ENCODE measurements around the gene SEMA3E. TPM values are rescaled to one million over a fixed set of nuclear protein-coding genes. Genes with fewer than 3 reads are reported as not detected.
"Not testable (repeated sequence)": the region's sequence is repeated elsewhere in the genome, so short reads cannot be mapped to it uniquely, and the experiment has no call there.

SEMA3E gene
- 1 to 10 TPM; 1.7 to 2.8 (median 1.8) TPM for polyA plus RNA-seq (ENCODE audit: insufficient read length in 3 of 3)

GRCh38 chr7:83648464-83649241 is at the start of gene SEMA3E:
Gene SEMA3E (minus strand): TSS chr7:83649139.
- DNase-seq (ENCODE audit: low read depth in 3 of 3, low spot score in 2 of 3): peak in 2 of 3 donors; percentile 19 to 25

GRCh38 chr7:83697804-83698530 is 49.0 kb upstream of the SEMA3E start:
- no peak for DNase-seq (ENCODE audit: low read depth in 3 of 3, low spot score in 2 of 3)

GRCh38 chr7:83696101-83696500 is 47.2 kb upstream of the SEMA3E start:
- DNase-seq (ENCODE audit: low read depth in 3 of 3, low spot score in 2 of 3): no peak

- no peak for DNase-seq (ENCODE audit: low read depth in 3 of 3, low spot score in 2 of 3)
These were observed 46.4 kb upstream of the SEMA3E start for GRCh38 chr7:83695128-83695960.

- DNase-seq (ENCODE audit: low read depth in 3 of 3, low spot score in 2 of 3): no peak
These were observed 44.3 kb upstream of the SEMA3E start for GRCh38 chr7:83693256-83693655.

- no peak for DNase-seq (ENCODE audit: low read depth in 3 of 3, low spot score in 2 of 3)
These were observed 42.2 kb upstream of the SEMA3E start for GRCh38 chr7:83691095-83691494.

- no peak for DNase-seq (ENCODE audit: low read depth in 3 of 3, low spot score in 2 of 3)
These were observed 40.9 kb upstream of the SEMA3E start for GRCh38 chr7:83689855-83690254.

GRCh38 chr7:83686416-83686815 is 37.5 kb upstream of the SEMA3E start:
- DNase-seq (ENCODE audit: low read depth in 3 of 3, low spot score in 2 of 3): no peak

GRCh38 chr7:83684928-83685327 is 36.0 kb upstream of the SEMA3E start:
- no peak for DNase-seq (ENCODE audit: low read depth in 3 of 3, low spot score in 2 of 3)

GRCh38 chr7:83681200-83681778 is 32.4 kb upstream of the SEMA3E start:
- no peak for DNase-seq (ENCODE audit: low read depth in 3 of 3, low spot score in 2 of 3)

GRCh38 chr7:83677180-83677866 is 28.4 kb upstream of the SEMA3E start:
- peak in 2 of 3 donors; percentile 21 to 41 for DNase-seq (ENCODE audit: low read depth in 3 of 3, low spot score in 2 of 3)

GRCh38 chr7:83673291-83673690 is 24.4 kb upstream of the SEMA3E start:
- DNase-seq (ENCODE audit: low read depth in 3 of 3, low spot score in 2 of 3): not testable (repeated sequence)

GRCh38 chr7:83672157-83672556 is 23.2 kb upstream of the SEMA3E start:
- no peak for DNase-seq (ENCODE audit: low read depth in 3 of 3, low spot score in 2 of 3)

- DNase-seq (ENCODE audit: low read depth in 3 of 3, low spot score in 2 of 3): no peak
These were observed 14.2 kb upstream of the SEMA3E start for GRCh38 chr7:83663131-83663530.

- DNase-seq (ENCODE audit: low read depth in 3 of 3, low spot score in 2 of 3): no peak
These were observed 9.2 kb upstream of the SEMA3E start for GRCh38 chr7:83658126-83658525.

GRCh38 chr7:83655951-83656556 is 7.1 kb upstream of the SEMA3E start:
- no peak for DNase-seq (ENCODE audit: low read depth in 3 of 3, low spot score in 2 of 3)

GRCh38 chr7:83652481-83652880 is 3.5 kb upstream of the SEMA3E start:
- DNase-seq (ENCODE audit: low read depth in 3 of 3, low spot score in 2 of 3): no peak

- no peak for DNase-seq (ENCODE audit: low read depth in 3 of 3, low spot score in 2 of 3)
These were observed 762 bp upstream of the SEMA3E start for GRCh38 chr7:83649701-83650100.

GRCh38 chr7:83646027-83646426 is 2.9 kb downstream of the SEMA3E start:
- DNase-seq (ENCODE audit: low read depth in 3 of 3, low spot score in 2 of 3): no peak

GRCh38 chr7:83643739-83644138 is 5.2 kb downstream of the SEMA3E start:
- DNase-seq (ENCODE audit: low read depth in 3 of 3, low spot score in 2 of 3): no peak
